Activated T-helper 17 cell treated with anti-CD3 and anti-CD28 coated beads, Interleukin-2, amount 50 U/mL, for 72 hours (primary cell): ENCODE results near the gene LRRD1. TPM values are rescaled to one million over a fixed set of nuclear protein-coding genes. Genes with fewer than 3 reads are reported as not detected.
"Not testable (repeated sequence)": the region's sequence is repeated elsewhere in the genome, so short reads cannot be mapped to it uniquely, and the experiment has no call there.

Experiments
- ATAC-seq: fragments of 150-1000 bp; cut with Tn5 transposase; replicated peaks from 2 replicates; pipeline ENCODE4 v1.10.0; 2021; ENCODE audit warnings: mild to moderate bottlenecking, moderate library complexity
- H3K27ac Mint-ChIP-seq: one replicate; pipeline ENCODE4 v1.8.0; 2022; ENCODE audit warnings: mixed read lengths
- H3K27me3 Mint-ChIP-seq: one replicate; pipeline ENCODE4 v1.8.0; 2022; ENCODE audit warnings: mixed read lengths
- H3K36me3 Mint-ChIP-seq: one replicate; pipeline ENCODE4 v1.8.0; 2022; ENCODE audit warnings: low read depth, mild to moderate bottlenecking, mixed read lengths
- H3K4me1 Mint-ChIP-seq: one replicate; pipeline ENCODE4 v1.8.0; 2022; ENCODE audit warnings: mixed read lengths
- H3K4me3 Mint-ChIP-seq: one replicate; pipeline ENCODE4 v1.8.0; 2022; ENCODE audit warnings: mild to moderate bottlenecking, mixed read lengths
- H3K9me3 Mint-ChIP-seq: one replicate; pipeline ENCODE4 v1.8.0; 2022; ENCODE audit warnings: mixed read lengths
- total RNA-seq, 2 donors: library from RNA; stranded (reverse); gene quantifications; one replicate each; pipeline ENCODE4 v1.2.3, GENCODE V29; 2022

Gene LRRD1
- total RNA-seq, 2 donors from 2014 or later, result 0.19 TPM; not detected in 1

DNA sequence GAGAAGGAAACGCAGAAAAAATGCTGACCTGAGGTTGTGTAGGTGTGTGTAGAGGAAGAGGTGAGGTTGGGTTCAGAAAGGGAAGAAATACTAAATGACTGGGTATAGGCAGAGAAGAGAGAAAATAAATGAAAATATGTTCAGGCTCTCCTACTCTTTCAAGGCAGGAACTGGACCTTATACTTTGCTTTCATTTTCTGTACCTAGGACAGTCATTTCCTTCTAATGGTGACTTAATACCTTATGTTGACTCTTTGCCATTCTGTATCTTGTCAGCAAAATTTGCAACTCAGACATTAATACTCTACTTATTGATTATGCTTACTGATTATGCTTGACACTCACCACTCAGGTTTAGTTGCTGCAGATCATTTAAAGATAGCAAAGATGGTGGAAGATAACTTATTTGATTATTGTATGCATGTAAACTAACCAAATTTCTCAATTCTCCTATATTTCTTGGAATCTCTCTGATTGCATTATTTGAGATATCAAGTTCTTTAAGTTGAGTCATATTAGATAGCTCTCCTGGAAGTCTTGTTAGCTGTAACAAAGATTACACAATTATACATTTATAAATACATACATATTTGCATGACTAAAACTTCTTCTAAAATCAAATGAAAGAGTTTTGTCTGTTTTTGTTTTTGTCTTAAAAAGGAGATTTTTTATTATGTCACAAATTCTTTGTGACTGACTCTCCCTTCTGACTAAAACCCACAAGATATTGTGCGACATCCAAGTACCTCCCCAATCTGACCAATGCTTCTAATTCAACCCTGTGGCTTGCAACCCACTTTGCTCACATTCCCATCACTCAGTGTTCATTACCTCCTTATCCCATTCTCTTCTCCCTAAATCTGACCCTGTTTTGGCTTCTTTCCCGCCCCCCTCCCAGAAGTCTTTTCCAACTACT lies 20.0 kb downstream of the LRRD1 start:
- H3K27me3 Mint-ChIP-seq, result peaks cover 10% of the 10 kb centered on the region
- H3K36me3 Mint-ChIP-seq, result no peaks in the 10 kb centered on the region
- ATAC-seq, result no peak
- H3K27ac Mint-ChIP-seq, result no peak overlapping the region
- H3K4me3 Mint-ChIP-seq, result no peak overlapping the region
- no peaks in the 10 kb centered on the region for H3K9me3 Mint-ChIP-seq
- no peaks in the 10 kb centered on the region for H3K4me1 Mint-ChIP-seq

DNA sequence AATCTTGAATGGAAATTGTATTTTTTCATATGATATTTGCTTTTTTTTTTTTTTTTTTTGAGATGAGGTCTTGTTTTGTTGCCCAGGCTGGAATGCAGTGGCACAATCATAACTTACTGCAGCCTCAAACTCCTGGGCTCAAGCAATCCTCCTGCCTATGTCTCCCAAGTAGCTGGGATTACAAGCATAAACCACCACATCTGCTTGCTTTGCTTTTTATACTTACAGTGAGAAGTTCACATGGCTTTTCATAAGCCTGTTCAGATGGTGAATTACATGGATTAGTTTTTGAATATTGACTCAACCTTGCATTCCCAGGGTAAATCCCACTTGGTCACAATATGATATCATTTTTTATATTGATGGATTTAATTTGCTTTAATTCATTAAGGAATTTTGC lies 22.0 kb downstream of the LRRD1 start:
- Mint-ChIP-seq H3K4me3 (no peak overlapping the region), H3K4me1 (no peaks in the 10 kb centered on the region), H3K36me3 (no peaks in the 10 kb centered on the region), H3K27me3 (peaks cover 4% of the 10 kb centered on the region), H3K27ac (no peak overlapping the region), H3K9me3 (no peaks in the 10 kb centered on the region)
- no peak for ATAC-seq

DNA sequence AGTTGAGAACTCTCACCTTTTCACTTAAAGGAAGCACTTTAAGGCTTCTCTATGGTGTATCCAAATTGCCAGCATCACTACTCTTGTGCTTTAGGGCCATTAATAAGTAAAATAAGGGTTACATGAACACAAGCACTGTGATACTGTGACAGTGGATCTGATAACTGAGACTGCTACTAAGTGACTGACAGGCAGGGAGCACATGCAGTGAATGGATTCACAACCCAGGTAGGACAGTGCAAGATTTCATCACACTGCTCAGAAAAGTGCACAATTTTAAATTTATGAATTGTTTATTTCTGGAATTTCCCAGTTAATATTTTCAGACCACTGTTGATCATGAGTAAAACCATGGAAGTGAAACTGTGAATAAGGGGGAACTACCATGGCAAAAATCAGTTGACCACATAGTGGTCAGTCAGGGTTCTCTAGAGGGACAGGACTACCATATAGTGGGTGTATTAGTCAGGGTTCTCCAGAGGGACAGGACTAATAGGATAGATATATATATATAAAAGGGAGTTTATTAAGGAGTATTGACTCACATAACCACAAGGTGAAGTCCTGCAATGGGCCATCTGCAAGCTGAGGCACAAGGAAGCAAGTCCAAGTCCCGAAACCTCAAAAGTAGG lies 23.7 kb downstream of the LRRD1 start:
- no peak for ATAC-seq
- Mint-ChIP-seq H3K27ac (no peak overlapping the region), H3K4me1 (no peaks in the 10 kb centered on the region), H3K27me3 (no peaks in the 10 kb centered on the region), H3K9me3 (no peaks in the 10 kb centered on the region), H3K36me3 (no peaks in the 10 kb centered on the region), H3K4me3 (no peak overlapping the region)

DNA sequence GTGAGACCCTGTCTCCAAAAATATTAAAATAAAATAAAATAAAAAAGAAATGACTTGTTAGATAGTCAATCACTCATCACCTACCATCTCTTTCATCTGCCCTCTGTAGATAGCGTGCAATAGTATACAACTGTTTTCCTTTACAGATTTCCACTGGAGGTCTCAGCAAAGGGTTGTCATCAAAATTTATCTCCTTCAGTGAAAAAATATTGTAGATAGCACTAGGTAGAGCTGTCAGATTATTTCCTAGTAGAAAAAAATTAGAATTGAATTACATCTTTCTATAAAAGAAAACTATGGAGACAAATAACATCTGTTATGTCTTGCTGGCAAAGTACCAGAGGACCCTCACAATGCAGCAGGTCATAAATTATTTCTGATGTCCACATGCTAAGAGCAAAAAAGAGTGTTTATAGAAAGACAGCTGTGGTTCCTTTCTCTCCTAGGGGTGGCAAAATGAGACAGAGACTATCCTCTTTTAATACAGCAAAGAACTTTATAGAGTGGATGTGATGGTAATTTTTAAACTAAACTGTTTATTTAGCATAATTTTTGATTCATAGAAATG lies 28.4 kb downstream of the LRRD1 start:
- Mint-ChIP-seq H3K36me3 (no peaks in the 10 kb centered on the region), H3K27me3 (no peaks in the 10 kb centered on the region)

DNA sequence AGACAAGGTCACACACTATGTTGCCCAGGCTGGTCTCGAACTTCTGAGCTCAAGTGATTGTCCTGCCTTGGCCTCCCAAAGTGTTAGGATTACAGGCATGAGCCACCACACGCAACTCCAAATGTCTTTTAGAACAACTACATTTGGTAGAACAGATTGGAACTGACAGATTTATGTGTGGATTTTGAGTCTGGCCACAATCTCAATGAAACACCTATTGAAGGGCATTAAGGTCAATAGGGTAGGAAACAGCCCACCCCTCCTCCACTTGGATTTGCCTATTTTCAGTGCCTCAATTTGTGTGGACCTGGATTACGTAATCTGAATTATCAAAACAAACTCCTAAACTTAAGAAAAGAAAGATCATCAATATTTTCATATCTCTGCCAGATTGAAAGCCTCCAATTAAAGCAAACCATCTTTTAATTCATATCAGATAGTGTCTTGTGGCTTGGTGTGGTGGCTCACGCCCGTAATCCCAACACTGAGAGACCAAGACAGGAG lies 29.2 kb downstream of the LRRD1 start:
- ATAC-seq, result no peak
- H3K27ac Mint-ChIP-seq, result no peak overlapping the region

More for the DNA sequence above, 28.4 kb downstream of the LRRD1 start:
- H3K9me3 Mint-ChIP-seq, result no peaks in the 10 kb centered on the region
- H3K4me3 Mint-ChIP-seq, result no peak overlapping the region
- H3K27ac Mint-ChIP-seq, result no peak overlapping the region
- H3K4me1 Mint-ChIP-seq, result no peaks in the 10 kb centered on the region
- ATAC-seq, result no peak

DNA sequence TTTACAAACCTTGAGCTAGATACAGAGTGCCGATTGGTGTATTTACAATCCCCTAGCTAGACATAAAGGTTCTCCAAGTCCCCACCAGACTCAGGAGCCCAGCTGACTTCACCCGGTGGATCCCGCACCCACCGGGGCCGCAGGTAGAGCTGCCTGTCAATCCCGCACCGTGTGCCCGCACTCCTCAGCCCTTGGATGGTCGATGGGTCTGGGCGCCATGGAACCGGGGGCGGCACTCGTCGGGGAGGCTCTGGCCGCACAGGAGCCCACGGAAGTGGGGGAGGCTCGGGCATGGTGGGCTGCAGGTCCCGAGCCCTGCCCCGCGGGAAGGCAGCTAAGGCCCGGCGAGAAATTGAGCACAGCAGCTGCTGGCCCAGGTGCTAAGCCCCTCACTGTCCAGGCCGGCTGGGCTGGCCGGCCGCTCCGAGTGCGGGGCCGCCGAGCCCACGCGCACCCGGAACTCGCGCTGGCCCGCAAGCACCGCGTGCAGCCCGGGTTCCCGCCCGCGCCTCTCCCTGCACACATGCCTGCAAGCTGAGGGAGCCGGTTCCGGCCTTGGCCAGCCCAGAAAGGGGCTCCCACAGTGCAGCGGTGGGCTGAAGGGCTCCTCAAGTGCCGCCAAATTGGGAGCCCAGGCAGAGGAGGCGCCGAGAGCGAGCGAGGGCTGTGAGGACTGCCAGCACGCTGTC lies 35.6 kb downstream of the LRRD1 start:
- H3K9me3 Mint-ChIP-seq, H3K36me3 Mint-ChIP-seq, ATAC-seq, H3K4me1 Mint-ChIP-seq, H3K27ac Mint-ChIP-seq, H3K4me3 Mint-ChIP-seq, H3K27me3 Mint-ChIP-seq: not testable (repeated sequence)

More for the DNA sequence above, 29.2 kb downstream of the LRRD1 start:
- Mint-ChIP-seq H3K4me3 (no peak overlapping the region), H3K27me3 (no peaks in the 10 kb centered on the region), H3K36me3 (no peaks in the 10 kb centered on the region), H3K4me1 (no peaks in the 10 kb centered on the region), H3K9me3 (no peaks in the 10 kb centered on the region)

DNA sequence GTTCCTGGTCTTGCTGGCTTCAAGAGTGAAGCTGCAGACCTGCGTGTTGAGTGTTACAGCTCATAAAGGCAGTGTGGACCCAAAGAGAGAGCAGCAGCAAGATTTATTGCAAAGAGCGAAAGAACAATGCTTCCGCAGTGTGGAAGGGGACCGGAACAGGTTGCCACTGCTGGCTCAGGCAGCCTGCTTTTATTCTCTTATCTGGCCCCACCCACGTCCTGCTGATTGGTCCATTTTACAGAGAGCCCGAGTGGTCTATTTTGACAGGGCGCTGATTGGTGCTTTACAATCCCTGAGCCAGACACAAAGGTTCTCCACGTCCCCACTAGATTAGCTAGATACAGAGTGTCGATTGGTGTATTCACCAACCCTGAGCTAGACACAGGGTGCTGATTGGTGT lies 36.2 kb downstream of the LRRD1 start:
- not testable (repeated sequence) for H3K4me1 Mint-ChIP-seq, H3K27me3 Mint-ChIP-seq, H3K4me3 Mint-ChIP-seq, H3K27ac Mint-ChIP-seq, H3K9me3 Mint-ChIP-seq, H3K36me3 Mint-ChIP-seq, ATAC-seq

DNA sequence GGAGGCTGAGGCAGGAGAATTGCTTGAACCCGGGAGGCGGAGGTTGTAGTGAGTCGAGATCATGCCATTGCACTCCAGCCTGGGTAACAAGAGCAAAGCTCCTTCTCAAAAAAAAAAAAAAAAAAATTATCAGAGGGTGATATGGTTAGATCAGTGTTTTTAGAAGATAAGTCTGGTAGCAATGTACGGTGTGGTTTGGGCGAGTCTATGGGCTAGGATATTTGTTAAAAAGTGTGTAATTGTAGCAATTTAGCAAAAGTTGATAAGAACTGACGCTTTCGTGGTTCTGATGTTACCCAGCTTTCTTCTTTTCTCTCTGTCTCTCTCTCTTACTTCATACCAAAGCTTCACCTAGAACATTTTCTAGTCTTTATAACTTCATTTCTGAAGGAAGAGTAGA lies 37.8 kb downstream of the LRRD1 start:
- ATAC-seq, result no peak
- H3K4me3 Mint-ChIP-seq, result no peak overlapping the region
- H3K27ac Mint-ChIP-seq, result no peak overlapping the region
- H3K9me3 Mint-ChIP-seq, result no peaks in the 10 kb centered on the region
- no peaks in the 10 kb centered on the region for H3K36me3 Mint-ChIP-seq
- H3K4me1 Mint-ChIP-seq, result no peaks in the 10 kb centered on the region
- H3K27me3 Mint-ChIP-seq, result no peaks in the 10 kb centered on the region

DNA sequence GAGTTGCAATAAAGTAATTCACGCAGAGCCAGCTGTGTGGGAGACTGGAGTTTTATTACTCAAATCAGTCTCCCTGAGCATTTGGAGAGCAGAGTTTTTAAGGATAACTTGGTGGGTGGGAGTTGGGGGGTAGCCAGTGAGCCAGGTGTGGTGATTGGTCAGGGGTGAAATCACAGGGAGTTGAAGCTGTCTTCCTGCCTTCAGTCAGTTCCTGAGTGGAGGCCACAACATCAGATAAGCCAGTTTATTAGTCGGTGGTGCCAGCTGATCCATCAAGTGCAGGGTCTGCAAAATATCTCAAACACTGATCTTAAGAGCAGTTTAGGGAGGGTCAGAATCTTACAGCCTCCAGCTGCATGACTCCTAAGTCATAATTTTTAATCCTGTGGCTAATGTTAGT lies 41.4 kb downstream of the LRRD1 start:
- Mint-ChIP-seq H3K4me3 (no peak overlapping the region), H3K4me1 (peaks cover 6% of the 10 kb centered on the region), H3K36me3 (peaks cover 9% of the 10 kb centered on the region), H3K27ac (no peak overlapping the region), H3K9me3 (no peaks in the 10 kb centered on the region), H3K27me3 (no peaks in the 10 kb centered on the region)
- no peak for ATAC-seq

DNA sequence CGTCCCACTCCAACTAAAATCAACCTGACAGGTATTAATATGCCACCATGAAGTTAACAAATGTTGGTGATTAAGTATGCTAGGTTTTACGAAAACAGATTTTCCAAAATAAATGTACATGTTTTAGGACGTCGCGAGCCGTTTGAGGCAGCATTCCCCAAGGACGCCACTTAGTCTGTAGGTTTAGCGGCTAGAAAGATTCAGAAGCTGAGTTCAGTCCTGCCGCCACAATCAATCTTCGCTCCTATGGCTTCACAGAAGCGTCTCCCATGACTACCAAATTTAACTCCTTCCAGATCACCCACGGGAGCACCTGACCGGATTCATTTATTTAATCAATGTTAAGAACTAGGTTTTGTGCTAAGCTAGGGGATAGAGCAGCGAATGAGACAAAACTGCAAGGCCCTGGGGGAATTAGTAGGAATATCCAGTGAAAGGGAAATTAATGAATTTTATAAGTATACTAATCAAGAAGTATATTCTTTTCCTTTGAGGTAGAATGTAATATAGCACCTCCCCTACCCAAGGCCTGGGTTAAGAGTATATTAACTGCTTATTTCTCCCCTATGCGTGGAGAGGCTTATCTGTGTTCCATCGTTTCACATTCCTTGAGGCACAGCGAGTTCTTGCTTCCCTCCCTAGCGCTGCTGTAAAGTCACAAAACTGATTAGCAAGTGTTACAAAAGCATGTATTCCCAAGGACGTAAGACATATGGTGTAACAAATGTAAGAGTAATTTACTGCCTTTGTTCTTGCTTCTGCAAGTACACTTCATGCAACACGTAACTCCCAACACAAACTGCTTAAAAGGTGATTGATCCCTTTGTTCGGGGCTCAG lies 43.7 kb downstream of the LRRD1 start:
- Mint-ChIP-seq H3K27ac (peak overlapping the region; percentile 98), H3K4me1 (peaks cover 15% of the 10 kb centered on the region), H3K9me3 (no peaks in the 10 kb centered on the region), H3K36me3 (peaks cover 31% of the 10 kb centered on the region), H3K4me3 (peak overlapping the region; percentile 95), H3K27me3 (no peaks in the 10 kb centered on the region)
- ATAC-seq, result no peak

DNA sequence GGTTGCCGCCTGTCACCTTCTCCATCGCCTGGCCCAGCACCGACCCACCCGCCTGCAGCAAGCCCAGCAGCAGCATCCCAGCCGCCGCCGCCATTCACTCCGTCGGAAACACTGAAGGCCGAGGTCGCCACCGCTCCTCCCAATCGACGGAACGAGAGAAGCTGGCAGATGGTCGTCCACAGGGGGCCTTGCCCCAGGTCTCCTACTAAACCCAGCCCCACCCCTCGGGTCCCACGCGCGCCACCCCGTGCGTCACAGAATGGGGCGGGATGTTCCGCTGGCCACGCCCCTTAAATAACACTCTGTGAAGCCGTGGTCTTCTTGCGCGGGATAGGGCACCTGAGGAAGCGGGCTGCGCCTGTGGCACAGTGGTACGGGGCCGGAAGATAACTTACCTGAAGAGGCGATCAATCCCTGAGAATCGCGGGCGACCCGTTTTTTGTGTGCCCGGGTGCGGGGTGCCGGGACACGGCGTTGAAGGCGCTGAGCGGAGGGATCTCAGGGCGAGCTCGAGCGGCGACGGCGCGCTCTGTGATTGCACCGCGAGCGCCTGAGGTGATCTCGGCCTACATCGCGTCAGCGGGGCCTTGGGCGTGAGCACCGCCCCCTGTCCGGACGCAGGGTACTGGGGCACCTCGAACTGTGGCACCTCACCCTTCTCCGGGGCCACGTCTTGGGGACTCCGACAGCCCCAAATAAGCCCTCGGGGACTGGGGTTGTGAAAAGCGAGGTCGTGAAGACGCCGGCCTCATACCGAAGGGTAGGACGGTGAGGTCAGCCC lies 44.5 kb downstream of the LRRD1 start, which contains the start of gene CYP51A1:
Gene CYP51A1, minus strand, starts transcription at position 207 of the 781 bp plus-strand sequence. Its CDS starts 113 bp downstream, at position 94.
- Mint-ChIP-seq H3K36me3 (peaks cover 40% of the 10 kb centered on the region), H3K27ac (peak within 1 kb of the TSS; percentile 98), H3K4me3 (peak within 1 kb of the TSS; percentile 95), H3K4me1 (peaks cover 15% of the 10 kb centered on the region), H3K27me3 (no peaks in the 10 kb centered on the region), H3K9me3 (no peaks in the 10 kb centered on the region)
- ATAC-seq, result peak; percentile 92

DNA sequence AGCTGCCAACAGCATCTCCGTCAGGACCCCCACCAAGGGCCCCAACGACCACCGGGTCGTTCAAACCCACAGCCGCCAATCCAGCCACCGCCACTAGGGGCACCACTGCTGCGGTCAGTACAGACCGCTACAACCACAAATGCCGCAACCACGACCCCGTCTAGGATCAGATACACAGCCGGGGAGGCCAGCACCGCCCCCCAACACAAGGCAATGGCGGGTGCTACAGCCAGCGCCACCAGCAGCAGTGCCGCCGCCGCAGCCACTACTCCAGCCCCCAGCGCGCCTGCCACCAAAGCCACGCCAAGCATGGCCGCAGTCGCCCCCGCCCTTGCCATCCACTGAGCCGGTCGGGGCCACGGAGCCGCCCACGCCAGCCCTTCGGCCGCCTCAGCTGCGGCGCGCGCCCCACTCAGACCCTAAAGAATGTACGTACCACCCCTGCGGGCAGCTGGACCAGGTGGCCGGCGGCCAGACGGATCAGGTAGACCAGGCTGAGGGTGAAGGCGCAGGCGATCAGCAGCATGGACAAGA lies 45.1 kb downstream of the LRRD1 start:
- H3K36me3 Mint-ChIP-seq, result peaks cover 46% of the 10 kb centered on the region
- peak overlapping the region; percentile 98 for H3K27ac Mint-ChIP-seq
- H3K4me1 Mint-ChIP-seq, result peaks cover 15% of the 10 kb centered on the region
- no peaks in the 10 kb centered on the region for H3K9me3 Mint-ChIP-seq
- peak overlapping the region; percentile 95 for H3K4me3 Mint-ChIP-seq
- peak; percentile 48 for ATAC-seq
- no peaks in the 10 kb centered on the region for H3K27me3 Mint-ChIP-seq
